Stimulated activated CD4-positive, alpha-beta T cell treated with anti-CD3 and anti-CD28 coated beads, Interleukin-1b, Interleukin-23, amount 100 ng/mL, for 24 hours (primary cell): ENCODE results near the gene OR1G1.
"Not testable (repeated sequence)": the region's sequence is repeated elsewhere in the genome, so short reads cannot be mapped to it uniquely, and the experiment has no call there.

Source experiments
- DNase-seq, 4 experiments: peaks; one replicate each; pipeline ENCODE4 v3.0.0-alpha.2; 2020; ENCODE audit warnings: low read depth in 4 of 4, low spot score in 1 of 4

OR1G1 gene

DNA sequence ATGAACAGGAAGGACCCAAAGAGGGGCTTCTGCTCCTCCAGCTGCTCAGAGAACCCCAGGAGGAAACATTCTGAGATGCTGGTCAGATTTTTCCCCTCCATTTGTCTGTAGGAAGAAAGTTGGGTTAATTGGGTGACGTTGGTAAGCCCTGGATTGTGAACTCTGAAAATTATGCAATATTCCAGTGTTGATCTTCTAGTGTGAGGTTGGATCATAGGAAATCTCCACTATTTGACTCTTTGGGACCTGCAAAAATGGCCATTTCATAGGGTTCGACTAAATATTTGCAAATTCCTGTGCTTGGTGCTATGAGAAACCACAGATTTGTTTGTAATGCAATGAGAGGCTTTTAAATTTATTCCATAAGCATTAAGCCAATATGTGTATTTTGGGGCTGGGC lies at the start of gene OR1G1:
TSS of gene OR1G1 (minus strand) at position 101 of the 400 bp plus-strand sequence. CDS start at position 101, 0 bp downstream.
- no peak for DNase-seq

DNA sequence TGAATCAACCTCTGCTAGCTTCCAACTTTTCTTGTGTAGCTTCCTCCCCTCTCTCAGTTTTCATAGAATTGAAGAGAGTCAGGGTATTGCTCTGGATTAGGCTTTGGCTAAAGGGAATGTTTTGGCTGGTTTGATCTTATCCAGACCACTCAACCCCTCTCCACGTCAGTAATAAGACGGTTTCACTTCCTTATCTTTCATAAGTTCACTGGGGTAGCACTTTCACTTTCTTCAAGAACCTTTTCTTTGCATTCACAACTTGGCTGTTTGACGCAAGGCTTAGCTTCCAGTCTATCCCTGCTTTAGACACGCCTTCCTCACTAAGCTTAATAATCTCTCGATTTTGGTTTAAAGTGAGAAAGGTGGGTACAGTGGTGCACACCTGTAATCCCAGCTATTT lies 40.2 kb upstream of the OR1G1 start:
- no peak for DNase-seq

GRCh38 chr17:3157218-3157617 lies 29.9 kb upstream of the OR1G1 start:
- DNase-seq, result no peak

GRCh38 chr17:3137494-3137893 lies 10.1 kb upstream of the OR1G1 start:
- DNase-seq, result not testable (repeated sequence)

DNA sequence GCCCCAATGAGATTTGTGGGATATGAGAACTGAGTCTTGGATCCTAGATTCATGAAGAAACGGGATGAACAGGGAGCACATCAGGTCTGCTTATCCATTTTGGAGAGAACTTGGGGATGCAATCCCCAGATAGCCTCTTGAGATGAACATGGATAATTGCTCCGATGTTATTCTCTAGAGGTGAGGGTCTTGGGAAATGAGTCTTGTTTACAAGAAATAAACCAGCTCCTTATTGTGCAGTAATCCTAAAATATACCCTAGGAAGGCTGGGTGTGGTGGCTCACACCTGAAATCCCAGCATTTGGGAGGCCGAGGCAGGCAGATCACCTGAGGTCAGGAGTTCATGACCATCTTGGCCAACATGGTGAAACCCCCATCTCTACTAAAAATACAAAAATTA lies 23.0 kb downstream of the OR1G1 start, which contains the start of gene OR1D2:
TSS of gene OR1D2 (minus strand) at position 101 of the 400 bp plus-strand sequence. CDS start 11,426 bp downstream, outside the sequence.
- no peak for DNase-seq
